Calu3 (cell line): ENCODE results near the gene ZBTB49. TPM values are rescaled to one million over a fixed set of nuclear protein-coding genes. Genes with fewer than 3 reads are reported as not detected.
A peak's percentile ranks its signal among the peaks of the same experiment; 100 is the strongest.

Experiments
- BruUV-seq: library from RNA; stranded (reverse); fragments of 400-500 nt; replicated peaks from 2 replicates; lab custom pipeline; 2021; lab: Mats Ljungman, UMichigan
- CTCF ChIA-PET: fragments of 300-600 bp; sonication (Branson Sonifier 250); formaldehyde crosslinking; loops from one replicate; lab custom pipeline; 2022; ENCODE audit warnings: antibody characterized with exemption; lab: Charles Lee
- DNase-seq: peaks from one replicate; pipeline ENCODE4 v3.0.0; 2022
- H3K27ac Mint-ChIP-seq: one replicate; pipeline ENCODE4 v1.8.0; 2022; ENCODE audit warnings: mixed read lengths; ENCODE audit not compliant: unreplicated experiment
- H3K27me3 Mint-ChIP-seq: one replicate; pipeline ENCODE4 v1.8.0; 2022; ENCODE audit warnings: mixed read lengths; ENCODE audit not compliant: unreplicated experiment
- H3K36me3 Mint-ChIP-seq: one replicate; pipeline ENCODE4 v1.8.0; 2022; ENCODE audit warnings: mild to moderate bottlenecking, moderate library complexity, mixed read lengths; ENCODE audit not compliant: insufficient read depth, unreplicated experiment
- H3K4me1 Mint-ChIP-seq: one replicate; pipeline ENCODE4 v1.8.0; 2022; ENCODE audit warnings: mild to moderate bottlenecking, low read depth, mixed read lengths; ENCODE audit not compliant: unreplicated experiment
- H3K4me3 Mint-ChIP-seq: one replicate; pipeline ENCODE4 v1.8.0; 2022; ENCODE audit warnings: mild to moderate bottlenecking, low read depth, moderate library complexity, mixed read lengths; ENCODE audit not compliant: unreplicated experiment
- H3K9me3 Mint-ChIP-seq: one replicate; pipeline ENCODE4 v1.8.0; 2022; ENCODE audit warnings: low read depth, mixed read lengths; ENCODE audit not compliant: unreplicated experiment
- CTCF ChIP-seq: fragments of 200-600 bp; IDR thresholded peaks from one replicate; pipeline ENCODE4 v1.8.0; 2022; ENCODE audit warnings: antibody characterized with exemption; ENCODE audit not compliant: unreplicated experiment
- intact Hi-C: fragments of 100-400 bp; cut with micrococcal nuclease; formaldehyde crosslinking; loops from one replicate; pipeline ENCODE4 v1.10.0; 2022; ENCODE audit not compliant: unreplicated experiment
- total RNA-seq: library from RNA; stranded (reverse); gene quantifications from 2 replicates; pipeline ENCODE4 v1.2.3, GENCODE V29; 2022

Gene ZBTB49
- total RNA-seq, 1 experiment from 2014 or later, result 3.3 TPM

DNA sequence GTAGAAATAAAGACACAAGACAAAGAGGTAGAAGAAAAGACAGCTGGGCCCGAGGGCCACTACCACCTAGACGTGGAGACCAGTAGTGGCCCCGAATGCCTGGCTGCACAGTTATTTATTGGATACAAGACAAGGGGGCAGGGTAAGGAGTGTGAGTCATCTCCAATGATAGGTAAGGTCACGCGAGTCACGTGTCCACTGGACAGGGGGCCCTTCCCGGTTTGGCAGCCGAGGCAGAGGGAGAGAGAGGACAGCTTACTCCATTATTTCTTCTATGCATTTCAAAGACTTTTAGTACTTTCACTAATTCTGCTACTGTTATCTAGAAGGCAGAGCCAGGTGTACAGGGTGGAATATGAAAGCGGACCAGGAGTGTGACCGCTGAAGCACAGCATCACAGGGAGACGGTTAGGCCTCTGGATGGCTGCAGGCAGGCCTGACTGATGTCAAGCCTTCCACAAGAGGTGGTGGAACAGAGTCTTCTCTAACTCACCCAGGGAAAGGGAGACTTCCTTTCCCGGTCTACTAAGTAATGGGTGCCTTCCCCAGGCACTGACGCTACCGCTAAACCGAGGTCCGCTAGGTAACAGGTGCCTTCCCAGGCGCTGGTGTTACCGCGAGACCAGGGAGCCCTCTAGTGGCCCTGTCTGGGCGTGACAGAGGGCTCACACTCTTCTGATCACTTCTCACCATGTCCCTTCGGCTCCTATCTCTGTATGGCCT, 44.9 kb downstream of the ZBTB49 start:
- no peak overlapping the region for H3K27ac Mint-ChIP-seq

DNA sequence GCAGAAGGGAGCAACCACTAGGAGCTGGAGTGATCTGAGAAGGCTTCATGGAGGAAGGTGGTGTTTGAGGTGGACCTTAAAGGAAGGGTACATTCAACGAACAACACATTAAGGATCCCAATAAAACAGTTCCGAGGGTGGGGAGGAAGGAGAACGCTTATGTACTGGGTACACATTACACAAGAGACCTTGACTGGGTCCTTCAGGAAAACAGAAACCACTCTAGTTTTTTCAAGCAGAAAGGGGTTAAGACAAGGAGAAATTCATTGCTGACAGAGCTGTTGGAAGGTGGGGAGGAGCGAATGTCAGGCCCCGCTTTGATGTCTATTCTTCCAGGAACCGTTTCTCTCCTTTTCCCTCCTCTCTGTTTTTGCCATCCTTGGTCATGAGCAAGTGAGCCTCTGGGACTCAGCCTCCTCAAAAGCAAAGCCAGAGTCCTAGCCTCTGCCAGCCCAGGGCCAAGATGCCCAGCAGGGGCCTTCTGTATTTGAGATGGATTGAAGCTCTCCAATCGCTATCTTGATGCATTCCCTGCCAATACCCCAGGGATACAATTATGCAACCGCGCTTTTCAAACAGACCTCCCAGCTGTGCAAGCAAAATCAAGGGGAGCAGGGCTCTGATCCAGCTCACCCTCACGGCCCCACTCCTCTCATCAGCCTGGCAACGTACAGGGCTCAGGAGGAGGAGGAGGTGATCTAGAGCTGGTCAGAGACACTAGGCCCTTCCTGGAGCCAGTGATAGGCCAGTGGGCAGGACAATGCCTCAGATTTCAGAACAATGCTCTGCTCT, 48.4 kb downstream of the ZBTB49 start:
- no peak for DNase-seq
- H3K27ac Mint-ChIP-seq, result no peak overlapping the region
- CTCF ChIA-PET, result no interaction called here
- H3K9me3 Mint-ChIP-seq, result no peaks in the 10 kb centered on the region
- H3K27me3 Mint-ChIP-seq, result peaks cover 53% of the 10 kb centered on the region
- no peaks in the 10 kb centered on the region for H3K36me3 Mint-ChIP-seq
- TF ChIP-seq CTCF, result no peak
- intact Hi-C loops, result no loop called here
- H3K4me3 Mint-ChIP-seq, result no peak overlapping the region
- peaks cover 8% of the 10 kb centered on the region for H3K4me1 Mint-ChIP-seq
- BruUV-seq, result no TSS peak

More for the DNA sequence above, 44.9 kb downstream of the ZBTB49 start:
- TF ChIP-seq CTCF, result peak; percentile 50
- CTCF ChIA-PET, result no interaction called here
- no TSS peak for BruUV-seq
- Mint-ChIP-seq H3K4me1 (peaks cover 8% of the 10 kb centered on the region), H3K36me3 (no peaks in the 10 kb centered on the region), H3K4me3 (peak overlapping the region; percentile 35), H3K27me3 (peaks cover 38% of the 10 kb centered on the region), H3K9me3 (no peaks in the 10 kb centered on the region)
- intact Hi-C loops, result loop anchor here (1.0 kb wide), 1 partner anchor 83 kb away; no protein-coding TSS in a partner anchor
- DNase-seq, result peak; percentile 77

DNA sequence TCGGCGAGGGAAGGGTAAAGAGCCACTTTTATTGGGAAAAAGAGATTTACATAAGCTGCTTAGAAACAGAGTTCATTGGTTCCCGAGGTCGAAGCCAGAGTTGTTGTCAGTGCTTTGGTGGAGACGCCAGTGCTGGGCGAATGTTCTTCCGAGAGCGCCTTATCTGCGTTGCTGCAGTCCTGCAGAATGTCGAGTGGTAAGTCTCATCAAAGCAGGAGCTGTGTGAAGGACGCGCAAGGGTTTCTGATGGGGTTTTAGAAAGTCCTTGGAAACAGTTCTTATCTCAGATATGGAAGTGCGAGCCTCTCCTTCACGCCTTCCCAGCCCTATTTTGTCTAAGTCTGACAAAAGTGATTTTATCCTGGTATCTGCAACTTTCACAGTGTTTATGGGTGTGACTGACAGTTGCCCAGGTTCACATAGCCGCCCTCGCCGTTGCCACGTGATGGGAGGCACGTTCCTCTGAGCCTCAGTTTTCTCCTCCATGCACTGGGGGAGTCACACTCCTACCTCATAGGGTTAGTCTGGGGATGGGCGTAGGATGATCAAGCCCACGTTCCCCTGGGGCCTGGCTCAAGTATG, 49.5 kb downstream of the ZBTB49 start:
- Mint-ChIP-seq H3K9me3 (no peaks in the 10 kb centered on the region), H3K27me3 (peaks cover 57% of the 10 kb centered on the region), H3K4me1 (peaks cover 5% of the 10 kb centered on the region), H3K4me3 (no peak overlapping the region), H3K27ac (no peak overlapping the region), H3K36me3 (no peaks in the 10 kb centered on the region)
- intact Hi-C loops, result no loop called here
- TF ChIP-seq CTCF, result no peak
- BruUV-seq, result no TSS peak
- CTCF ChIA-PET, result no interaction called here
- DNase-seq, result no peak

DNA sequence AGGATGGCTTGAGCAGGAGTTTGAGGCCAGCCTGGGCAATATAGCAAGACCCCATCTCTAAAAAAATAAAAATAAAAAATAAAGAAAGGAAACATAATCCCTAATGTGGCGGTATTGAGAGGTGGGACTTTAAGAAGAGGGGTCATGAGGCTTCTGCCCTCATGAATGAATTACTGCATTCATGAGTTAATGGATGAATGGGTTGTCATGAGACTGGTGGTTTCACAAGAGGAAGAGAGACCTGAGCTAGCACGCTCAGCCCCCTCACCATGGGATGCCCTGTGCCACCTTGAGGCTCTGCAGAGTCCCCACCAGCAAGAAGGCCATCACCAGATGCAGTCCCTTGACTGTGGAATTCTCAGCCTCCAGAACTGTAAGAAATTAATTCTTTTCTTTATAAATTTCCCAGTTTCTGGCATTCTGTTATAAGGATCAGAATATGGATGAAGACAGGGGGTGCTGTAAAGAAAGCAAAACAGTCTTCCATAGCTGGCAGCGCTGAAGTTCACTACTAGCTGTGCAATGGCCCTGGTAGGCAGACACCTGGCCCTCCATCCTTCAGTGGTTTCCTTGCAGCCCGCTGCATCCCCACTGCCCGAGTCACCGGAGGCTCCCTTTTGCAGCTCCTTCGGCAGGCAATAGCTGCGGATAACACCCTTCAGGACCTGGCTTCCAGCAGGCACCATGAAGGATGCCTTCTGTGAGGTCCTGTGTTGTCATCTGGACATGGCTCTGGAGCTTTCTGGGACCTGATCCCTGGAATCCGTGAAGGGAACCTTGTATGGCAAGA, 52.0 kb downstream of the ZBTB49 start:
- H3K27me3 Mint-ChIP-seq, result peaks cover 58% of the 10 kb centered on the region
- intact Hi-C loops, result no loop called here
- no peak overlapping the region for H3K27ac Mint-ChIP-seq
- no peaks in the 10 kb centered on the region for H3K4me1 Mint-ChIP-seq
- no peak overlapping the region for H3K4me3 Mint-ChIP-seq
- no peak for TF ChIP-seq CTCF
- DNase-seq, result no peak
- CTCF ChIA-PET, result interaction anchor here (0.6 kb wide), 1 partner anchor 40 kb away, joined by 3 read pairs; no protein-coding TSS in a partner anchor
- H3K9me3 Mint-ChIP-seq, result no peaks in the 10 kb centered on the region
- no TSS peak for BruUV-seq
- H3K36me3 Mint-ChIP-seq, result no peaks in the 10 kb centered on the region
